Midbrain (tissue), 1 donor: Measurements from ENCODE around the gene EFNA3.

Source experiments
- DNase-seq: peaks from one replicate; lab custom pipeline; 2025; lab: John Stamatoyannopoulos, UW

Gene EFNA3

GRCh38 chr1:155048449-155049334 lies 29.9 kb upstream of the EFNA3 start:
- no peak for DNase-seq

GRCh38 chr1:155049651-155050559 lies 28.7 kb upstream of the EFNA3 start:
- no peak for DNase-seq

DNA sequence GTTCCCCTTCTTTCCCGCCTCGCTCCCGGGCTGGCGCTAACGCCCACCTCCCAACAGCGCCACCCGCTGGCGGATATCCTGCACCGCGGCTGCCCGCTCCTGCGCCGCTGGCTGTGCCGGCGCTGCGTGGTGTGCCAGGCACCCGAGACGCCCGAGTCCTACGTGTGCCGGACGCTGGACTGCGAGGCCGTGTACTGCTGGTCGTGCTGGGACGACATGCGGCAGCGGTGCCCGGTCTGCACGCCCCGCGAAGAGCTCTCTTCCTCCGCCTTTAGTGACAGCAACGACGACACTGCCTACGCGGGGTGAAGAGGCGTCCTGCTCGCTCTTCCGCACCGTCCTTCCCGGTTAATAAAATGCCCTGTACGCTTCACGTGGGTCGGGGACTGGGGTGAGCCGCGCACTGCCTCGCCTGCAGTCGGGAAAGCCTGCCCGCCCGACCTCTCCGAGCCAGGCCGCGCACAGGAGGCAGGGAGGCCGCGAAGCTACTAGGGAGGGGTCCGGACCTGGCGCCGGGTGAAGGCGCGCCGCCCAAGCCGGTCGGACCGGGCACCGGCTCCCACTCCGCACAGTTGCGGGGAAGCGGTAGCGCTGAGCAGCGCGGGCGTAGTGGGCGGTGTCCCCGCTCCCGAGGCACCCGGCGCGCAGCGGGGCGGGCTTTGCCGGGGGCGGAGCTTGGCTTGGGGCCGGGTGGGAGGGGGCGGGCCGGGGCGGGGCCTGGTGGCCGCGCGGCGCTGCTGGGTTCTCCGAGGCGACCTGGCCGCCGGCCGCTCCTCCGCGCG lies 27.9 kb upstream of the EFNA3 start, which contains the start of gene ADAM15:
TSS of gene ADAM15 (plus strand) at position 757 of the 782 bp plus-strand sequence. CDS start 71 bp downstream, outside the sequence.
- peak; percentile 82 for DNase-seq

- DNase-seq, result no peak
These were observed 27.3 kb upstream of the EFNA3 start for GRCh38 chr1:155051342-155051776.

GRCh38 chr1:155051777-155052398 lies 26.7 kb upstream of the EFNA3 start:
- DNase-seq, result peak; percentile 59

DNA sequence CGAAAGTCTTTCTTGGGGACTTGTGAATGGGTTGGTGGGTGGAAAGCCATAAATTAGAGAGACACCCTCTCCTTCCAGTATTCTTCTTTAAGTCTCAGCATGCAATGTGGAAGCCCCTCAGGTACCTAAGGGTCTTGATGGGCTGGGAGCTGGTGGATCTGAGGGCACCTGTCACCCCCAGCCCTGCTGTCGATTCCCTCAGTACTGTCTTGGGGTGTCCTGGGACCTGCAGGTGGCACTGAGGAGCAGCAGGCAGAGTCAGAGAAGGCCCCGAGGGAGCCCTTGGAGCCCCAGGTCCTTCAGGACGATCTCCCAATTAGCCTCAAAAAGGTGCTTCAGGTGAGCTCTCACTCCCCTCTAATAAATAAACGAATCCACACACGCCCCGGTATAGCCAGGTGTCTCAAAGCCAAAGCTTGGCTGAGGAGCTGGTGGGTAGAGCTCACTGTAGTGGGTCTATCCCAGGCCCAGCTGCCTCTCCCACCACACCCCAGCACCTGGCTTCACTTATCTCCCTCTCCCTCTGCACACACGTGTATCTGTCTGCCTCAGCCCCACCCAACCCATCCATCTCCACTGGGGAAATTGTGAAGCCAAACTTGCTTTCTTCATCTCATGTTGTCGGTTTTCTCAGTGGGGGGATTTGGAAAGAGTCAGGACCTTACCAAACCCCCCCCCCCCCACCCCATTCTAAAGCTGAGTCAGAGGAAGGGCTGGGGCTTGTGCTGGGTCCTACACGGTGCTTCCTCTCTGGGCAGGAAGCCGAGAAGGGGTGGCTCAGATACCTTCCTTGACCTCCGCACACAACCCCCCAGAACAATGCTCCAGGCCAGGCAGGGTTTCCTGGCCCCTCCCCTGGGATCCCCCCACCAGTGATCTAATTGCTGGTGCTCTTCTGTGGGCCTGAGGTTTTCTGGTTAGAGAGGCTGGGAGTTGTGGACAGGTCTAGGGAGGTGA lies 25.9 kb upstream of the EFNA3 start:
- no peak for DNase-seq

DNA sequence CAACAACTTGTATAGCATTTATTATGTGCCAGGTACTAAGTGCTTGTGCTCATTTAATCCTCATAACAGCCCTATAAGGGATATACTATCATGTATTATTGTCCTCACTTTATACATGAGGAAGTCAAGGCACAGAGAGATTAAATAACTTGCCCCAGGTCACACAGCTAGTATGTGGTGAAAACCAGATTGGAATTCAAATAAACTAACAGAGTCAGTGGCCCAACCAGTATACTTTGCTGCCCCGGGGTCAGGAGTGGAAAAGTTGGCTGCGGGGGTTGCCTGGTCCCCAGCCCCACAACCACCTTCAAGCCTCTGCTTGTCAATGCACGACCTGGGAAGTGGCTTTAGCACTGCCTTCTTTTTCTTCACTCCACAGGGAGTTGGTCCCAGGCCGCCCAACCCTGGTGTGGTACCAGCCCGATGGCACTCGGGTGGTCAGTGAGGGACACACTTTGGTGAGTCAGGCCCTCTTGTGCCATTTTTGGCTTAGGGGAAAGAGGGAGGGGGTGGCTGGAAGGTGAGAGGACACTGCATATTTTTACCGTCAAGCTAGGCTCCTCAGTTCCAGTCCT lies 25.0 kb upstream of the EFNA3 start:
- no peak for DNase-seq

- DNase-seq, result no peak
These were observed 21.5 kb upstream of the EFNA3 start for GRCh38 chr1:155057104-155057503.

- DNase-seq, result no peak
These were observed 20.8 kb upstream of the EFNA3 start for GRCh38 chr1:155057788-155058211.

DNA sequence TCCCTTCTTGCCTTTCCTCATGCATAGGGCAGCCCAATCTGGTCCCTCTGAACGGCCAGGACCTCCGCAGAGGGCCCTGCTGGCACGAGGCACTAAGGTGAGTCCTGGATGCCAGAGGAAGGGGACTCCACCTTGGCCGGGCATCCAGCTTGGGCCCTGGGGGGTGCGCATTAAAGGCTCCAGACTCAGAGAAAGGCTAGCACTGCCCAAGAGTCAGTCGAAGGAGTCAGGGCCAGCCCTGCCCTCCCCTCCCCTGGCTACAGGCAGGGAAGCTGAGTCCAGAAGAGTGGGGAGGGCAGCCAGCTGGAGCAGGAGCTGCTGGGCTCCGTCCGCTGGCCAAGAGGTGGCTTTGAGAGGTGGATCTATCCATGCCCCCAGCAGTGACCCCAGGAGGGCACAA lies 17.9 kb upstream of the EFNA3 start:
- no peak for DNase-seq

DNA sequence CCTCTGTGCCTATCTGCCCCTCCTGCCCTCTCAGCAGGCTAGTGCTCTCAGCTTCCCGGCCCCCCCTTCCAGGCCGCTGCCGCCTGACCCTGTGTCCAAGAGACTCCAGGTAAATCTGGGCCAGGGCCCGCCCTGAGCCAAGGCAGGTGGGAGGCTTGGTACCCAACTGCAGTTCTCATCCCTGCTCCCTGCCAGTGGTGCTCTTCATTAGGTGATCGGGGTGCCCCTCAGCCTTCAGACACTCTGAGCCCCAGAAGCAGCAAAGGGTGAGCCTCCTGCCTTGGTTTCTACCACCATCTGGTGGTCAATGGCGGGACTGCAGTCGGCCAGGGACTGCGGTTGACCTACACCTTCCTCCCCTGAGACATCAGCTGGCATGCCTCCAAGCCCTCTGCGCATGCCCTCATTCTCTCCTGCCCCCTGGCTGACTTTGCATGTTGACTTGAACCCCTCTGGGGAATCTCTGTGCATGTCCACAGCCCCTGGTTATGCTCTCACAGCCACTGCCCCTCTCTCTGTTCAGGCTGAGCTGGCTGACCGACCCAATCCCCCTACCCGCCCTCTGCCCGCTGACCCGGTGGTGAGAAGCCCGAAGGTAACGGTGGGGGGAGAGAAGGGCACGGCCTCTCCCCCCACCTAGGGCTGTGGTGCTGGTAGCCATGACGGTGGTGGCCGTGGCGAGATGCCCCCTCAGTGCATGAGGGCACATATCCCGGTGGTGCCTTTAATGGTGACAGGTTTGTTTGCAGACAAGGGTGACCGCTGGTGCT lies 17.1 kb upstream of the EFNA3 start:
- DNase-seq, result peak; percentile 77

GRCh38 chr1:155062151-155062686 lies 16.4 kb upstream of the EFNA3 start:
- no peak for DNase-seq

DNA sequence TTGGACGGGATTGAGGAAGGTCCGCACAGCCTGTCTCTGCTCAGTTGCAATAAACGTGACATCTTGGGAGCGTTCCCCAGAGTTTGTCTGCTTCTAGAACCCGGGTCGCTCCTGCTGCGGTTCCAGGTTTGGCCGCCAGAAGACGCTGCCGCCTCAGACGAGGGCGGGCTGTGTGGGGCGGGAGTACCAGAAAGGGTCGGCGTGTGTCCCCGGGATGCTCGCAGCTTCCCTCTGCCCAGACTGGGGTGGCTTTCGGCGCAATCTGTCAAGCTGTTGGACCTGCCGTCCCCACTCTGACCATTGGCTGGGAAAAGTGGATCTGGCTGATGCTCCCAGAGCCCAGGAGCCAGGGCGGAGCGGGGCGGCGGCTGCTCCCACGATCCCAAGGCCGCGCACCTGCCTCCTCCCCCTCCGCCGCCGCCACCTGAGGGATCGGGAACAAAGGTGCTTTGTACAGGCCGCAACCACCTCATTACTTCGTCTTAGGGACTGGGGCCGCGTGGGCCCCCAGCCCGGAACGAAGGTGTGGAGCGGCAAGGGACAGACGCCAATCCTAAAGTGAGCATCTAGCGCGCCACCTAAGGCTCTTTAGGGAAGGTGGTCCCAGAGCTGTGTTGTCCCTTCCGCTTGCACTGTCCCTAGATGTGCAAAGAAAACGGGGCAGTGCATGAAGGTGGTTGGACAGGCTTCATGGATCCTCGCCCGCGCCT lies 15.8 kb upstream of the EFNA3 start:
- no peak for DNase-seq

DNA sequence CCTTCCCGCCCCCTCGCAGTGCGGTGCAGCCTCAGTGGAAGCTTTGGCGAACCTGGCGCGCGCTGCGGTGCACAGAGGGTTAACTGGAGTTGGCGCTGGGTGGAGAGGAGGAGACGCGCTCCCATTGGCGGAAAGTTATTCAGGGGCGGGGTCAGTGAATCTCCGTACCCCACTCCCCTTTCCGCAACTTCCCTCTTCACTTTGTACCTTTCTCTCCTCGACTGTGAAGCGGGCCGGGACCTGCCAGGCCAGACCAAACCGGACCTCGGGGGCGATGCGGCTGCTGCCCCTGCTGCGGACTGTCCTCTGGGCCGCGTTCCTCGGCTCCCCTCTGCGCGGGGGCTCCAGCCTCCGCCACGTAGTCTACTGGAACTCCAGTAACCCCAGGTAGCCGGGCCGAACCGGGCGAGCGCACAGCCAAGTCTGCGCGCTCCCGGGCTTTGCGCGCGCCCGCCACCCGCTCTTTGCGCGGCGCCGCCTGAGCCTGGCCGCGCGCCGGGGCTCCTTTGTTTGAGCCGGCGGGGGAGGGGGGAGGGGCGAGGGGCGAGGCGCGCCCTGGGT lies 15.0 kb upstream of the EFNA3 start, which contains the start of gene EFNA4:
TSS of gene EFNA4 (plus strand) at position 191 of the 561 bp plus-strand sequence. CDS start at position 275, 84 bp downstream.
- DNase-seq, result peak; percentile 64

DNA sequence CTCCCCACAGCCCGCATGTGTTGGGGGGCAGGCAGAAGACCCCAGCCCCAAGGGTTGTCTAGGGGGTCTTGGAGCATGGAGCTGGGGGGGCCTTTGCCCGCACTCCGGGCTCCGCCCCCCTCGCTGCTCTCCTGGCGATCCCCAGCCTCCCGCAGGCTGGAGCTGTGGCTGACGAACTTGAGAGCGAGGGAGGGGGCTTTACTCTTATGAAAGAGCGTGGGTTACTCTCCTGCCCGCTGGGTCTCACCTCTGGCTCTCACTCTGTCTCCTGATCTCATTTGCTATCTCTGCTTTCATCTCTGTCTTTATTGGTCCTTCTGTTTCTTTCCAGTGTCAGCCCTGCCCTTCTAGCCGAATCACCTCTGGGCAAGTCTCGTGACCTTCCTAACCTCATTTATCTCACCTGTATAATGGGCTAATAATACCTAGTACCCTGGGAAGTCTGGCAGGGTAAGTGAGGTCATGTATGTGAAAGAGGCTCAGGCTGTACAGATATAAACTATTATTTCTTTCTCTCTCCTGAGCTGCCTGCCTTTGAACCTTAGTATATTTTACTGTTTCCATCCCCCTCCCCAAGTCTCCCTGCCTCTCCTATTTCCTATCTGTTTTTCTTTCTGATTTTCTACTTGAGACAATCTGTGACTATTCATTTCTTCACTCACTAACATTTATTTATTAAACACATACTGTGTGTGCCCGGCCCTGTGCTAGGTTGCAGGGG lies 14.4 kb upstream of the EFNA3 start:
- DNase-seq, result no peak

GRCh38 chr1:155064832-155065429 lies 13.7 kb upstream of the EFNA3 start:
- DNase-seq, result no peak
